LoVo (cell line): ENCODE measurements around the gene B3GALT5.
"Not testable (repeated sequence)": the region's sequence is repeated elsewhere in the genome, so short reads cannot be mapped to it uniquely, and the experiment has no call there.

Experiments
- DNase-seq: peaks from one replicate; pipeline ENCODE4 v3.0.0-alpha.2; 2016; ENCODE audit warnings: low spot score

Gene B3GALT5

DNA sequence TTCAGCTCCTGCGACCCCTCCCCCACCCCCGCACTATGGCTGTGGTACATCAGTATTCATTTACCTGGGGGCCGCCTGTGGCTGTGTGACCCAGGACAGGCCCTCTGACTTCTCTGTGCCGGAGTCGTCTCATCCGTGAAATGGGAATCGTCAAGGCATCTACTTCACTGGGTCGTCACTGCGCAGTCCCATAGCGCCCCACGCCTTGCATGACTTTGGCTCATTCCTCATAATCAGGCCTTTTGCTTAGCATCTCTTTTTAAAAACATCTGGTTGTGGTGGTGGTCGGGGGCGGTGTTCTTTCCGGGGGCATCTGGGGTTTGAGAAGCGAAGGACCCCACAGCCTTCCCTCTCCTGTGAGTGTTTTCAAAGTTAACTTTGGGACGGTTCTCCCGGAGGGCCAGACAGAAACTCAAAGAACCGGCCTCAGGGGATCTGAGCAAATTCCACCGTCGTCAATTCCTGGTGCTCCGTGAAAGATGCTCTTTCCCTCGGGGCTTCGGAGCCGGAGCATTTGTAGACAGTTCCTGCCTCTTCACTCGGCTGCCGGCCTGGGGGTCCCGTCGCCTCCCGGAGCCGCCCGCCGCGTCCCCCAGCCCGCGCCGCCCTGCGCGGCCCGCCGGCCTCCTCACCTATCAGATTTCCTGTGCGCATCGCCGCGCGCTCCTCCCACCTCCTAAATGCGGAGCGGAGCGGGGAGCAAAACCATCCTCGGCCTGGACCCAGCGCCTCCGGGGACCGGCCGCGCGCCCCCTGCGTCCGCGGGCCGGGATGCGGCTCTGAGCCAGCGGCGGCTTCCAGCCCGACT is at the start of gene B3GALT5:
Gene B3GALT5 (plus strand): TSS at position 708 of the 808 bp plus-strand sequence. CDS start 47,620 bp downstream, outside the sequence.
- peak; percentile 63 for DNase-seq

GRCh38 chr21:39564200-39564599 is 48.5 kb upstream of the B3GALT5 start:
- no peak for DNase-seq

- no peak for DNase-seq
Observed at GRCh38 chr21:39567180-39567972, 45.4 kb upstream of the B3GALT5 start.

DNA sequence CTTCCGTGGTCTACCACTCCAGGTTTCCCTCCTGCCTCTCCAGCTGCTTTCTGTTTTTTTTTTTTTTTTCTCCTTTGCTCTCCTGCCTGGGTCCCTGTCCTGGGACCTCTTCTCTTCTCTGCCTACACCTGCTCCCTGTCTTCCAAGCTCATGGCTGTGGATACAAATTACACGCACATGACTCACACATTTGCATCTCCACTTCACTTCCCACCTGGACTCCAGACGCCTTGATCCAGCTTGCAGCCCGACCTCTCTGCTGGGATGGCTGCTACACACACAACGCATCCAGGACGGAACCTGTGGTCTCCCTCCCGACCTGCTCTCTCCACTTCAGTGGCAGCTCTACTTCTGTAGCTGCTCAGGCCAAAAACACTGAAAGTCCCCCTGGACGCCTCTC is 44.4 kb upstream of the B3GALT5 start:
- no peak for DNase-seq

DNA sequence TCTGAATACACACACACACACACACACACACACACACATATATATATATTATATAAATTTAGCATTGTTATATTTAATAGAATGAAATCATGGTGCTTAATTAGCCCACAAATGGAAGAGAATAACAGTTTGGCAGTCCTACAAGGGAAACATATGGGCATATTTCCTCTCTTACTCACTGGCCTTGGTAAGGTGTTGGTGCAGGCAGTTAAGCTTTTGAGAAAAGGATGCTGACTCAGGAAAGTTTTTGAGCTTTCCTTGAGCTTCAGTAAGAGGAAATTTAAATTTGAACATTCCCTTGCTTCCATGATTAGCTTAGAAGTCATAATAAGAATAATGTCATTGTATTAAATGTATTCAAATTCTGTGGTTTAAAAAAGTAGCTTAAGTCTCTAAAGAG is 37.0 kb upstream of the B3GALT5 start:
- no peak for DNase-seq

- DNase-seq = no peak
Observed at GRCh38 chr21:39576518-39577128, 36.1 kb upstream of the B3GALT5 start.

GRCh38 chr21:39579734-39580332 is 32.9 kb upstream of the B3GALT5 start:
- DNase-seq = no peak

- DNase-seq = no peak
Observed at GRCh38 chr21:39580744-39581143, 32.0 kb upstream of the B3GALT5 start.

- no peak for DNase-seq
Observed at GRCh38 chr21:39581414-39581813, 31.3 kb upstream of the B3GALT5 start.

DNA sequence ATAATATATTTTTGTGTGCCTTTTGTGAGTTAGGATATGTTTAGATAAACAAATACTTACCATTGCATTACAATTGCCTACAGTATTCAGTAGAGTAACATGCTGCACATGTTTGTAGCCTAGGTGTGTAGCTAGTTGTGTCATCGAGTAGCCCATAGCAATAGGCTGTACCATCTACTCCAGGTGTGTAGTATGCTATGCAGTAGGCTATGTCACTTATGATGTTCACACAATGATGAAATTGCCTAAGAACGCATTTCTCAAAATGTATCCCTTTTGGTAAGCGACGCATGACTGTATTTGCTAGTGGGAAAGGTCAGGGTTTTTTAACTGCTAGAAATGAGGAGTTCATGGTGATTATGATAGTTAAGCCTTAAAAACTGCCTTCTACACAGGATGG is 30.0 kb upstream of the B3GALT5 start:
- DNase-seq = no peak

DNA sequence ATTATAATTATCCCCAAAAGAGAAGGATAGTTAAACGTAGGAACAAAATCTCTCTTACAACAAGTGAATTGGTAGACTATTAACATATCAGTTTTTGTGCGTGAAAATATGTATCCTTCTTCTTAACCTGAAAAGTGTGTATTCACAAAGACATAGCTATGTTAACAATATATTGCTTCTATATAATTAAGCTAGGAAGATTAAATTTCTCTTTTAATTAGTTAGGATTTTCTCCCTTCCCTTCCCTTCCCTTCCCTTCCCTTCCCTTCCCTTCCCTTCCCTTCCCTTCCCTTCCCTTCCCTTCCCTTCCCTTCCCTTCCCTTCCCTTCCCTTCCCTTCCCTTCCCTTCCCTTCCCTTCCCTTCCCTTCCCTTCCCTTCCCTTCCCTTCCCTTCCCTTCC is 29.2 kb upstream of the B3GALT5 start:
- DNase-seq = not testable (repeated sequence)

DNA sequence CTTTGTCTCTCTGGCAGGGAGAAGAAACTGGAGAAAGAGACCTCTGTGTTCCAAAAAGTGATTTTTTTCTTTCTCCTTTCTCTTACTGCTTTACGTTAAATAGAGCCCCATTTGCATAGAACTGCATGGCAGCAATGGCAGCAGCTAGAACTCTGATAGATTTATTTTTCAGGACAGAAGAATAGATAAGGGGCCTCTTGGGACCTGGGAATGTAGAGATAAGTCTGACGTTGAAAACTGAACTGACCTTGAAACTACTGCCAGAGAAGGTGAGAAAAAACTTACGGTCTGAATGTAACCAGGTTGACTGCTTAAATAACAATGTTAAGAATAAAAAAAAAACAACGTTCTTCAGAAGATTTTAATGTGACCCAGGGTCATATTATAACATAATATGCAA is 25.4 kb upstream of the B3GALT5 start:
- DNase-seq = no peak

DNA sequence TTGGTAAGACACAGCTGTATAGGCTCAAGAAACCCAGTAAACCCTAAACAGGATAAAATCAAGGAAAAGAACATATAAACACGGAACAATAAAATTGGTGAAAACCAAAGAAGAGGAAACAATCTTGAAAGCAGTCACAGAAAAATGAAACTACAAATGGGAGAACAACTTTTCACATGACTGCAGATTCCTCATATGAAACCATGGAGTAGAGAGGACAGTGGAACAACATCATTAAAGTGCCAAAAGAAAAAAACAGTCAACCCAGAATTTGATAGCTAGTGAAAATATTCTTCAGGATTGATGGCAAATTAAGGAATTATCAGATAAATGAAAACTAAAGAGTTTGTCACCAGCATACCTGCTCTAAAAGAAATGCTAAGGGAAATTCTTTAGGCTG is 23.9 kb upstream of the B3GALT5 start:
- DNase-seq = no peak

DNA sequence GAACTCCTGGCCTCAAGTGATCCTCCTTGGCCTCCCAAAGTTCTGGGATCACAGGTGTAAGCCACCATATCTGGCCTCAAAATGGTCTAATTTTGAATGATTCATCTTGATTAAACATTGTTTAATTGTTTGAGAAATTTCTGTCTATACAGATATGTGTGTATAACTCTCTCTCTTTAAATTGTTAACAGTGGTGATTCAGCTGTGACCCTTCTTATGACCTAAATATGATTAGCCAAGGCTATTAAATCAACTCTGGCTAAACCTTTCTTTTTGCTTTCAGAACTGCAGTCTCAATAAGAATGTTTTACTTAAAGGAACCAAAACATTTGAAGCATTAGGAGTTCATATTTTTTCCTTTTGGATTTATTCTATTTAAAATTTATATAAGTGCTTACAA is 19.2 kb upstream of the B3GALT5 start:
- no peak for DNase-seq

GRCh38 chr21:39595465-39595864 is 17.3 kb upstream of the B3GALT5 start:
- no peak for DNase-seq

DNA sequence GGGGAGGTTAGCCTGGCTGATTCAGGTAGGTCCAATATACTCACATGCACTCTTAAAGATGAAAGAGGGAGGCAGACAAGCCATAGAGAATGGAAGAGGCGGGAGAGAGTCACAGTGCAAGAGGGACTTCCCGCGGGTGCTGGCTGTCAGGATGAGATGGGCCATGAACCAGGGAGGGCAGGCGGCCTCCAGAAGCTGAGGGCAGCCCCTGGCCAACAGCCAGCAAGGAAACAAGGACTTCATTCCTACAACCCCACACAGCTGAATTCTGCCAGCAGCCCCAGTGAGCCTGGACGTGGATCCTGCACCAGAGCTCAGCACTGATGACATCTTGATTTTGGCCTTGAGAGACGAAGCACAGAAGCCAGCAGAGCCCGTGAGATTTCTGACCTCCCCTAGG is 15.1 kb upstream of the B3GALT5 start:
- no peak for DNase-seq

- no peak for DNase-seq
Observed at GRCh38 chr21:39599191-39599970, 13.4 kb upstream of the B3GALT5 start.

DNA sequence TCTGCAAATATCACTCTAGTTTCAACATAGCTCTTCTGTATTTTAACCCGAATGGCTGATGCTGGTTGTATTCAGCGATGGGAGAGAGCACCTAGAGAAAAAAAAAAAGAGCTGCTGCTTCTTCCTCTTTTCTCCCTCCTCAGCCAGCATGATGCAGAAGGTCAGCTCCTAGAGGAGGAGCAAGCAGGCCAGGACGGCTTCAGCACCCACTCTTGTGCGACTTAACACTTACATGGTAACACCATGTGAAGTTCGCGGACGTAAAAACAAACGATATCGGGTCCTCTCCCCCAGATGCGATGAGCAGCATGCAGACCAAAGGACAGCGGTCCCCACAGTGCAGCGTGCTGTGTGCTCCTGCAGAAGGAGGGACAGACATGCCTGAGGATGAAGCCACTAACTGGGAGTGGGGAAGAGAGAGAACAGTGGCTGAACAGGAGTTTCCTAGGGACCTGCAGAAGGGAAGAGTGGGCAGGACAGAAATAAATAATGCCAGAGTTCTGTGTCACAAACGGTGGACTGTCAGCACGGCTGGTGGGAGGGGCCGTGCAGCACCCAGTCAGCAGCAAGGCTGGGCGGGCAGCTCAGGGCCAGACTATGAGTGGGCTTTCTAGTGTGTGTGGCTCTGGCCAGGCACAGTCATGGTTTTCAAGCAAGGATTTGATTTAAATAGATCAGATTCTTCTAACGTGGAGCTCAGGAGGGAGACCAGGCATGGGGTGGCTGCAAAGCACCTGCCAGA is 11.4 kb upstream of the B3GALT5 start:
- no peak for DNase-seq

GRCh38 chr21:39602076-39602689 is 10.6 kb upstream of the B3GALT5 start:
- DNase-seq = no peak

DNA sequence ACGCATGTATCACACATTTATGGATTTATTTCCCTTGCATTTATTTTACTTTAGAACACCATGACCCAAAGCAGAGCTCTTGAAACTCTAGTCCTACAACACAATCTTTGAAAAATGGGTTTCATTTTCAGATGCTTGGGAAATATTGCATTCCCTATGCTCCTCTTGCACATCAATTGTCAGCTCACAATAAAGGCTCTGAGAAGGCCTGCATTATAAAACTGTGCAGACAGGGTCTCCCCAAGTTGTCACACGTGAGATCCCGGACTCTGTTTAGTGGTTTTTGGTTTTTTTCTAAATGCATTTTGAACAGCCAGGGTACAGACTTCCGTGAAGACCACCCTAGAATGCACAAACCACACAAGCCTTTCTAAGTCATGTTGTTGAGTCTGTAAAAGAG is 9.9 kb upstream of the B3GALT5 start:
- DNase-seq = no peak

DNA sequence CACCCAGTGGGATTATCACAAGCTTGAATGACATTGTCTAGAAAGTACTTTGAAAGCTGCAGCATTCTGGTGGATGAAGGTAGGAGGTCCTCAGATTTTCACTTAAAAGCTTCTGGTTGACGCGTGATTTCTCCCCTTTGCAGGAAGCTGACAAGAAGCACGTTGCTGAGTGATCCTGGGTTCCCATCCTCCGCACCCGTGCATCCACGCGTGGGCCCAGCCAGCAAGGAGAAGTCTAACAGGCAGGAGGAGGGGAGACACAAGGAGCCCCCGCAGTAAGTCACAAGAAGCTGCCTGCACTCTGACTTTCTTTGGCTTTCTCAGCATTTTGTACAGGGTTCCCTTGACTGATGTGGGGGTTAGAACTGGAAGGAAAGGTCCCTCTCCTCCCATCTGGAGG is 7.8 kb upstream of the B3GALT5 start:
- no peak for DNase-seq
